H1 (cell line): ENCODE data around the gene ARID4B.

Source experiments
- CHD2 ChIP-seq: IDR thresholded peaks from 2 replicates; pipeline ENCODE4 v1.6.1; 2012; ENCODE audit warnings: low read length, improper control_type of control experiment
- EZH2 ChIP-seq: fragments of 200-600 bp; sonication (generic); IDR thresholded peaks from 2 replicates; pipeline ENCODE4 v1.7.1; 2012; ENCODE audit warnings: low read depth, mild to moderate bottlenecking, moderate library complexity, low read length, inconsistent platforms; ENCODE audit not compliant: severe bottlenecking
- POLR2A ChIP-seq, 2 experiments: IDR thresholded peaks; 1 replicate in 1 of 2; 2 replicates in 1 of 2; pipeline ENCODE4 v1.6.1; 2011; ENCODE audit warnings: low read depth in 2 of 2, low read length in 2 of 2, mild to moderate bottlenecking in 2 of 2; ENCODE audit errors: control extremely low read depth in 1 of 2
- POLR2AphosphoS5 ChIP-seq: IDR thresholded peaks from 2 replicates; pipeline ENCODE4 v1.6.1; 2011; ENCODE audit warnings: low read depth, low read length
- TBP ChIP-seq: IDR thresholded peaks from 2 replicates; pipeline ENCODE4 v1.6.1; 2011; ENCODE audit warnings: low read depth, low read length, improper control_type of control experiment

DNA sequence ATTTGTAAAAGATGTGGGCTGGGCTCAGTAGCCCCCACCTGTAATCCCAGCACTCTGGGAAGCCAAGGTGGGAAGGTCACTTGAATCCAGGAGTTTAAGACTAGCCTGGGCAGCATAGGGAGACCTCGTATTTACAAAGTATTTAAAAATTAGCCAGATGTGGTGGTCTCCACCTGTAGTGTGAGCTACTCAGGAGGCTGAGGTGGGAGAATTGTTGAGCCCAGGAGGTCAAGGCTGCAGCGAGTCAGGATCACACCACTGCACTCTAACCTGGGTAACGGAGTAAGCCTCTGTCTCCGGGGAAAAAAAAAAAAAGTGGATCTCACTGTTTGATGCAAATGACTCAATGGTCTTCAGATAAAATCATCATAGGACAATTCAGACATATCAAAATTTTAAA, 89.4 kb downstream of the ARID4B start:
- TF ChIP-seq POLR2AphosphoS5 = no peak
- TF ChIP-seq TBP = no peak
- TF ChIP-seq POLR2A (IDR thresholded peaks at IDR 0.05; ENCODE audit: control extremely low read depth in 1 of 2, low read depth in 2 of 2, low read length in 2 of 2) = no peak
- TF ChIP-seq EZH2 = no peak
- TF ChIP-seq CHD2 = no peak
